ENCODE measurements around the gene STIM2. TPM values are rescaled to one million over a fixed set of nuclear protein-coding genes. Genes with fewer than 3 reads are reported as not detected.

The STIM2 gene
- total RNA-seq, 4 donors from 2014 or later = 16.9 to 29.5 (median 22.4) TPM

DNA sequence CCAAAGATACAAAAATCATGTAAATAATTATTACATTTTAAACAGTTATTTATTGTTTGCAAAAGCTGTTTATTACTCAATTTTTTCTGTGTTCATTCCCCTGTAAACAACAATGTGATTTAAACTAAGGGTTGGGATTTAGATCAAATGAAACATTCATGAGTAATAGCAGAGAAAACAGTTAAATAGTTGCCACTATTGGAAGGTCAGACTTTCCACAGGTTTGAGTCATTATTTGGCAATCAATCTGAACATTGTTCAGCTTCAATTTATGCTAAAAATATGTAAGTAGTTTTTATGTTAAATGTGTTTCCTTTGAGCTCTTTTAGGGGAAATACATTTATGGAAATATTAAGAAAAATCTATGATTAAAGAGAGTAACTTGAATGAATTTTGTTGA, 144.9 kb downstream of the STIM2 start:
- TF ChIP-seq, protein P1, sequence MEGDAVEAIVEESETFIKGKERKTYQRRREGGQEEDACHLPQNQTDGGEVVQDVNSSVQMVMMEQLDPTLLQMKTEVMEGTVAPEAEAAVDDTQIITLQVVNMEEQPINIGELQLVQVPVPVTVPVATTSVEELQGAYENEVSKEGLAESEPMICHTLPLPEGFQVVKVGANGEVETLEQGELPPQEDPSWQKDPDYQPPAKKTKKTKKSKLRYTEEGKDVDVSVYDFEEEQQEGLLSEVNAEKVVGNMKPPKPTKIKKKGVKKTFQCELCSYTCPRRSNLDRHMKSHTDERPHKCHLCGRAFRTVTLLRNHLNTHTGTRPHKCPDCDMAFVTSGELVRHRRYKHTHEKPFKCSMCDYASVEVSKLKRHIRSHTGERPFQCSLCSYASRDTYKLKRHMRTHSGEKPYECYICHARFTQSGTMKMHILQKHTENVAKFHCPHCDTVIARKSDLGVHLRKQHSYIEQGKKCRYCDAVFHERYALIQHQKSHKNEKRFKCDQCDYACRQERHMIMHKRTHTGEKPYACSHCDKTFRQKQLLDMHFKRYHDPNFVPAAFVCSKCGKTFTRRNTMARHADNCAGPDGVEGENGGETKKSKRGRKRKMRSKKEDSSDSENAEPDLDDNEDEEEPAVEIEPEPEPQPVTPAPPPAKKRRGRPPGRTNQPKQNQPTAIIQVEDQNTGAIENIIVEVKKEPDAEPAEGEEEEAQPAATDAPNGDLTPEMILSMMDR (IDR thresholded peaks at IDR 0.05) = no peak
- DNase-seq (ENCODE audit: low spot score) = no peak
- peak; percentile 63 for ATAC-seq (ENCODE audit: low FRiP score)

DNA sequence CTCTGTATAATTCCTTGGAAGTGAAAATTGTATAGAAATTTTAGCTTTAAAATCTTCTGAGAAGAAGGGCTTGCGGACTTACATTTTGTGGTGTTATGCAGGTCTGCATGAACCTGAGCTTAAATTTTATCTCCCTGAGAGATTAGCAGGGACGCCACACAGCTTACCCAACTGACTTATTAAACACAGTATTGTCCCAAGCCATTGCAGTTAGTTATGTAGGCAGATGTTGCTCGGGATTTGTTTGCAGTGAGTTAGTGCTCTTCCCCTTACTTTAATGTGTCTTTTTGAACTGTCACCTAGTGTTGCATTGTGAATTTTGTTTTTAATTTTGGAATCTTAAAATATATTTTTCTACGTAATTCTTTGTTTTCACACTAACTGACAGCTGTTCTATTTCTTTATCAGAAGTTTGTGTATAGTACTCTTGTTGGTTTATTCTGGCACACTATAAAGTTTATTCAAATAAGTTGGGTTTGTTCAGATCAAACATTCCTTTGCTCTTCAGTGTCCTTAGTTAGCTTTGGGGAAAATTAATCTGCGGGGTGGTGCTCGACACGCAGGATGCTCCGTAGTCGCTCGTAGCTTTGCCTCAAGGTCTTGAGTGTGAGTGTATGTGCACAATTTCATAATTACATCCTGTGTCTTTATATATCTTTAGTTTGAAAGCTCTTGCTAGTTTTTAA, 145.4 kb downstream of the STIM2 start:
- no peak for DNase-seq (ENCODE audit: low spot score)
- TF ChIP-seq, protein P1 (IDR thresholded peaks at IDR 0.05) = no peak
- no peak for ATAC-seq (ENCODE audit: low FRiP score)

DNA sequence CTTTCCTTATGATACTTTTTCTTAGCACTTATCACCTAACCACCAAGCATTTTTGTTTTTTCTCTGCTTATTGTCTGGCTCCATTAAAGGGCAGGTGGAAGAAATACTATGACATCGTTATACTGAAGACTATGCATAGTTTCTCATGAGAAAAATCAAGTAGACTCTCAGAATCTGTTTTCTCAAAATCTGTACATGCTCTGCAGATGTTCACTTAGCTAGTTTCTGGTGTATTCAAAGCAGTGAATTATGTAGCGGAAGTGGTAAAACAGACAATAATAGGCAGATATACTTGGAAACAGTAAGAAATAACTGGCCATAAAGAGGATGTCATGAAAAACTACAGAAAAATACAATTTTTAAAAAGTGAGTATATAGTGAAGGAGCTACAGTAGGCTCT, 146.0 kb downstream of the STIM2 start:
- ATAC-seq (ENCODE audit: low FRiP score) (no peak), DNase-seq (ENCODE audit: low spot score) (no peak)
- TF ChIP-seq, protein P1 (IDR thresholded peaks at IDR 0.05) = no peak

DNA sequence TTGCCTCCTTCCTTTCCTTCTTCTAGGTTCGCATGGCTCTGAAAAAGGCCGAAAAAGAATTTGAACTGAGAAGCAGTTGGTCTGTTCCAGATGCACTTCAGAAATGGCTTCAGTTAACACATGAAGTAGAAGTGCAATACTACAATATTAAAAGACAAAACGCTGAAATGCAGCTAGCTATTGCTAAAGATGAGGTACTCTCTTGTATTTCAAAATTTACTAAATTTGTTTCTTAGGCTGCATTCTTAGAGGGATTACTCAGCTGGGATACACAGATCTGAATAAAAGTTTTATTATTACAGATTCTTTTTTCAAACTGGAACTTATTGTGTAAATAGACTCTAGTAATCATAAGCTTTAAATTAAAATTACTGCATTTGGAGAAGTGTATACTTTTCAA, 146.9 kb downstream of the STIM2 start:
- ATAC-seq (ENCODE audit: low FRiP score) (peak; percentile 55), DNase-seq (ENCODE audit: low spot score) (no peak)
- TF ChIP-seq, protein P1 (IDR thresholded peaks at IDR 0.05) = no peak

DNA sequence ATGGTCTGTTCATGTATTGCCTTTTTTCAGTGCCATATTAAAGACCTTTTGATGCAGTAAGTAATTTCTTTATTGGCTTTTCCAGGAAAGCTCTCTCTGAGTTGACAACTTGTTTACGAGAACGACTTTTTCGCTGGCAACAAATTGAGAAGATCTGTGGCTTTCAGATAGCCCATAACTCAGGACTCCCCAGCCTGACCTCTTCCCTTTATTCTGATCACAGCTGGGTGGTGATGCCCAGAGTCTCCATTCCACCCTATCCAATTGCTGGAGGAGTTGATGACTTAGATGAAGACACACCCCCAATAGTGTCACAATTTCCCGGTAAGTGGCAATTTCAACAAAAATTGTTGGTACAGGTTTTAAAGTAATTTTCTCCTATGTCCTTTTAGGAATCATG, 148.0 kb downstream of the STIM2 start:
- ATAC-seq (ENCODE audit: low FRiP score) (no peak), DNase-seq (ENCODE audit: low spot score) (no peak)
- TF ChIP-seq, protein P1 (IDR thresholded peaks at IDR 0.05) = no peak

DNA sequence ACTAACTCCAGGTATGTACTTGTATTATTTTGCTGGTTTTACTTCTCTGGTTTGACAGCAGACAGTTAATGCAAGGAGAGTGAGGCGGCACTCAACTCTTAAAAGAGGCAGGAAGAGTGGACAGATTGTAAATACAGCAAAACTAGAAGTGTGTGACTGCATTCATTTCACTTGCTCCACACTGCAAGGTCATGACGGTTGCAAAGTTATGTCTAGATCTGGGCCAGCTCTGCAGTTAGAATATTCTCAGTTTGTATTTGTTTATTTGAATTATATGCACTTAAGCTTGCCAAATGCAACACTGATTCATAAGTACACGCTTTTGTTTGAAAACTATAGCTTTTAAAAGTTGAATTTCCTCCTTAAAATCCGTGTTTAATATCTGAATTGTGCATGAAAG, 148.9 kb downstream of the STIM2 start:
- ATAC-seq (ENCODE audit: low FRiP score) (no peak), DNase-seq (ENCODE audit: low spot score) (no peak)
- TF ChIP-seq, protein P1 (IDR thresholded peaks at IDR 0.05) = no peak

DNA sequence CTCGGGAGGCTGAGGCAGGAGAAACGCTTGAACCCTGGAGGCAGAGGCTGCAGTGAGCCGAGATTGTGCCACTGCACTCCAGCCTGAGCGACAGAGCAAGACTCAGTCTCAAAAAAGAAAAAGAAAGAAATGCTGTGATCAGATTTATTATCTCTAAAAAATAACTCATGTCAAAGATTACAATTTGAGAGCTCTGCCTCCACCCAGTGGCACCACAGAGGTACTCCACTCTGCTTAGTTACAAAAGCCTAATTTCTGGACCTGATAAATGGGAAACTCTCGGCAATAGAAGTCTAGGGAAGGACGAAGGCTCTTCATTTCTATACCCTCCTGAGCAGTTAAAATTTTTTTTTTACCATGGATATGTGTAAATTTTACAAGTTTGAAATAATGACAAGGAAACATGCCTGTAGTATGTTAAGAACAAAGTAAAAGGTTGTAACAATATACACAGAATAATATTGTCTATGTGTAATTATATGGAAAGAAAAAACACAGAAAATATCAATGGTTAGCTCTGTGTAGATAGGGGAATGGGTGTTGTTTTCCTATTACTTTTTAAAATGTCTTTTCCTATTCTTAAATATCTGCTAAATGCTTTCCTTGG, 149.8 kb downstream of the STIM2 start:
- DNase-seq (ENCODE audit: low spot score) = no peak
- peak; percentile 71 for ATAC-seq (ENCODE audit: low FRiP score)
- TF ChIP-seq, protein P1 (IDR thresholded peaks at IDR 0.05) = peak in 2 of 3 donors; percentile 68 to 74
